ENCODE data around the gene CXCL10. TPM values are rescaled to one million over a fixed set of nuclear protein-coding genes. Genes with fewer than 3 reads are reported as not detected.
"Not testable (repeated sequence)": the region's sequence is repeated elsewhere in the genome, so short reads cannot be mapped to it uniquely, and the experiment has no call there.

CXCL10 gene
- total RNA-seq, 1 experiment from 2014 or later, result 1.0 TPM

DNA sequence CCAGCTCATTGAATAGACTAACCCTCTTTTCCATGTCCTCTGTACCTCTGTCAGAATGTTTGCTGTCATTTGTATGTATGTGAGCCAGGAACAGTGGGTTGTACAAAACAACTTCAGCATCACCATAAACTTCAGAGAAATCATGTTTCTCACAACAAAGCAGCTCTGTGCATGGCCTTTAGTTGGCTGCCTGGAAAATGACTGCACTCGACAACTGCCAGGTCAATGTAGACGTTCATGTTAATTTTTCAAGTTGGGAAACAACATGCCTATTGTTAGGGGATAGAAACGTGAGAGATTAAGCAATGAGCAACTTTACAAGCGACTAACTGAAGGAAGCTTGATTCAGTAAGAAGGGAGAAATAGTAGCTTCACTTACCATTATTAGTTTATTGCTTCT is 30.4 kb upstream of the CXCL10 start:
- H3K27me3 ChIP-seq (replicated peaks; ENCODE audit: insufficient read depth, low read depth, low read length, poor library complexity), result no peaks in the 10 kb centered on the region
- DNase-seq (ENCODE audit: low spot score), result no peak
- H3K9me3 ChIP-seq (ENCODE audit: low read depth, low read length, poor library complexity, severe bottlenecking), result no peaks in the 10 kb centered on the region
- no peaks in the 10 kb centered on the region for H3K4me1 ChIP-seq (ENCODE audit: insufficient read depth, low read length, poor library complexity, severe bottlenecking)
- intact Hi-C loops (cut with micrococcal nuclease; ENCODE audit: unreplicated experiment), result no loop called here
- BruUV-seq (replicated peaks), result no TSS peak
- H3K4me3 ChIP-seq (ENCODE audit: low read depth, low read length, poor library complexity, severe bottlenecking), result no peak overlapping the region
- TF ChIP-seq, protein P1, sequence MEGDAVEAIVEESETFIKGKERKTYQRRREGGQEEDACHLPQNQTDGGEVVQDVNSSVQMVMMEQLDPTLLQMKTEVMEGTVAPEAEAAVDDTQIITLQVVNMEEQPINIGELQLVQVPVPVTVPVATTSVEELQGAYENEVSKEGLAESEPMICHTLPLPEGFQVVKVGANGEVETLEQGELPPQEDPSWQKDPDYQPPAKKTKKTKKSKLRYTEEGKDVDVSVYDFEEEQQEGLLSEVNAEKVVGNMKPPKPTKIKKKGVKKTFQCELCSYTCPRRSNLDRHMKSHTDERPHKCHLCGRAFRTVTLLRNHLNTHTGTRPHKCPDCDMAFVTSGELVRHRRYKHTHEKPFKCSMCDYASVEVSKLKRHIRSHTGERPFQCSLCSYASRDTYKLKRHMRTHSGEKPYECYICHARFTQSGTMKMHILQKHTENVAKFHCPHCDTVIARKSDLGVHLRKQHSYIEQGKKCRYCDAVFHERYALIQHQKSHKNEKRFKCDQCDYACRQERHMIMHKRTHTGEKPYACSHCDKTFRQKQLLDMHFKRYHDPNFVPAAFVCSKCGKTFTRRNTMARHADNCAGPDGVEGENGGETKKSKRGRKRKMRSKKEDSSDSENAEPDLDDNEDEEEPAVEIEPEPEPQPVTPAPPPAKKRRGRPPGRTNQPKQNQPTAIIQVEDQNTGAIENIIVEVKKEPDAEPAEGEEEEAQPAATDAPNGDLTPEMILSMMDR (conservative IDR thresholded peaks at IDR 0.05; ENCODE audit: low read depth, low read length), result no peak
- TF ChIP-seq EZH2 (IDR thresholded peaks at IDR 0.05; ENCODE audit: borderline replicate concordance, low read depth, low read length, poor library complexity, severe bottlenecking), result no peak
- CTCF ChIA-PET, result no interaction called here
- POLR2A ChIA-PET (ENCODE audit: low non-redundant PET), result no interaction called here
- no peak overlapping the region for H3K27ac ChIP-seq (ENCODE audit: low read depth, low read length, poor library complexity, severe bottlenecking)
- H3K36me3 ChIP-seq (ENCODE audit: insufficient read depth, low read length, poor library complexity, severe bottlenecking), result no peaks in the 10 kb centered on the region

DNA sequence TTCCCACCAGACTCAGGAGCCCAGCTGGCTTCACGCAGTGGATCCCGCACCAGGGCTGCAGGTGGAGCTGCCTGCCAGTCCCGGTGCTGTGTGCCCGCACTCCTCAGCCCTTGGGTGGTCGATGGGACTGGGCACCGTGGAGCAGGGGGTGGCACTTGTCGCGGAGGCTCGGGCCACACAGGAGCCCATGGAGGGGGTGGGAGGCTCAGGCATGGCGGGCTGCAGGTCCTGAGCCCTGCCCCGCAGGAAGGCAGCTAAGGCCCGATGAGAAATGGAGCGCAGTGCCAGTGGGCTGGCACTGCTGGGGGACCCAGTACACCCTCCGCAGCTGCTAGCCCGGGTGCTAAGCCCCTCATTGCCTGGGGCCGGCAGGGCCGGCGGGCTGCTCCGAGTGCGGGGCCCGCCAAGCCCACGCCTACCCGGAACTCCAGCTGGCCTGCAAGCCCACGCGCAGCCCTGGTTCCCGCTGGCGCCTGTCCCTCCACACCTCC is 27.3 kb upstream of the CXCL10 start:
- BruUV-seq (replicated peaks); H3K36me3 ChIP-seq (ENCODE audit: insufficient read depth, low read length, poor library complexity, severe bottlenecking); H3K27me3 ChIP-seq (replicated peaks; ENCODE audit: insufficient read depth, low read depth, low read length, poor library complexity); H3K4me1 ChIP-seq (ENCODE audit: insufficient read depth, low read length, poor library complexity, severe bottlenecking); POLR2A ChIA-PET (ENCODE audit: low non-redundant PET); H3K9me3 ChIP-seq (ENCODE audit: low read depth, low read length, poor library complexity, severe bottlenecking); DNase-seq (ENCODE audit: low spot score); intact Hi-C loops (cut with micrococcal nuclease; ENCODE audit: unreplicated experiment); CTCF ChIA-PET; H3K4me3 ChIP-seq (ENCODE audit: low read depth, low read length, poor library complexity, severe bottlenecking); H3K27ac ChIP-seq (ENCODE audit: low read depth, low read length, poor library complexity, severe bottlenecking): not testable (repeated sequence)

DNA sequence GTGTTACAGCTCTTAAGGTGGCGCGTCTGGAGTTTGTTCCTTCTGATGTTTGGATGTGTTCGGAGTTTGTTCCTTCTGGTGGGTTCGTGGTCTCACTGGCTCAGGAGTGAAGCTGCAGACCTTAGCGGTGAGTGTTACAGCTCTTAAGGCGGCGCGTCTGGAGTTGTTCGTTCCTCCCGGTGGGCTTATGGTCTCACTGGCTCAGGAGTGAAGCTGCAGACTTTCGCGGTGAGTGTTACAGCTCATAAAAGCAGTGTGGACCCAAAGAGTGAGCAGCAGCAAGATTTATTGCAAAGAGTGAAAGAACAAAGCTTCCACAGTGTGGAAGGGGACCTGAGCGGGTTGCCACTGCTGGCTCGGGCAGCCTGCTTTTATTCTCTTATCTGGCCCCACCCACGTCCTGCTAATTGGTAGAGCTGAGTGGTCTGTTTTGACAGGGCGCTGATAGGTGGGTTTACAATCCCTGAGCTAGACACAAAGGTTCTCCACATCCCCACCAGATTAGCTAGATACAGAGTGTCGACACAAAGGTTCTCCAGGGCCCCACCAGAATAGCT is 26.6 kb upstream of the CXCL10 start:
- POLR2A ChIA-PET (ENCODE audit: low non-redundant PET); H3K4me1 ChIP-seq (ENCODE audit: insufficient read depth, low read length, poor library complexity, severe bottlenecking); intact Hi-C loops (cut with micrococcal nuclease; ENCODE audit: unreplicated experiment); CTCF ChIA-PET; DNase-seq (ENCODE audit: low spot score); H3K36me3 ChIP-seq (ENCODE audit: insufficient read depth, low read length, poor library complexity, severe bottlenecking); H3K4me3 ChIP-seq (ENCODE audit: low read depth, low read length, poor library complexity, severe bottlenecking); H3K27me3 ChIP-seq (replicated peaks; ENCODE audit: insufficient read depth, low read depth, low read length, poor library complexity); H3K27ac ChIP-seq (ENCODE audit: low read depth, low read length, poor library complexity, severe bottlenecking); BruUV-seq (replicated peaks); H3K9me3 ChIP-seq (ENCODE audit: low read depth, low read length, poor library complexity, severe bottlenecking): not testable (repeated sequence)

- H3K9me3 ChIP-seq (ENCODE audit: low read depth, low read length, poor library complexity, severe bottlenecking); H3K4me1 ChIP-seq (ENCODE audit: insufficient read depth, low read length, poor library complexity, severe bottlenecking); H3K36me3 ChIP-seq (ENCODE audit: insufficient read depth, low read length, poor library complexity, severe bottlenecking); H3K4me3 ChIP-seq (ENCODE audit: low read depth, low read length, poor library complexity, severe bottlenecking); H3K27ac ChIP-seq (ENCODE audit: low read depth, low read length, poor library complexity, severe bottlenecking); BruUV-seq (replicated peaks); H3K27me3 ChIP-seq (replicated peaks; ENCODE audit: insufficient read depth, low read depth, low read length, poor library complexity); intact Hi-C loops (cut with micrococcal nuclease; ENCODE audit: unreplicated experiment); POLR2A ChIA-PET (ENCODE audit: low non-redundant PET); DNase-seq (ENCODE audit: low spot score); CTCF ChIA-PET: not testable (repeated sequence)
Measured at GRCh38 chr4:76044686-76045085, 21.4 kb upstream of the CXCL10 start.

- H3K4me3 ChIP-seq (ENCODE audit: low read depth, low read length, poor library complexity, severe bottlenecking); H3K27me3 ChIP-seq (replicated peaks; ENCODE audit: insufficient read depth, low read depth, low read length, poor library complexity); H3K4me1 ChIP-seq (ENCODE audit: insufficient read depth, low read length, poor library complexity, severe bottlenecking); intact Hi-C loops (cut with micrococcal nuclease; ENCODE audit: unreplicated experiment); H3K9me3 ChIP-seq (ENCODE audit: low read depth, low read length, poor library complexity, severe bottlenecking); CTCF ChIA-PET; DNase-seq (ENCODE audit: low spot score); BruUV-seq (replicated peaks); H3K27ac ChIP-seq (ENCODE audit: low read depth, low read length, poor library complexity, severe bottlenecking); H3K36me3 ChIP-seq (ENCODE audit: insufficient read depth, low read length, poor library complexity, severe bottlenecking): not testable (repeated sequence)
- POLR2A ChIA-PET (ENCODE audit: low non-redundant PET), result interaction anchor here (0.6 kb wide), 1 partner anchor 58 kb away, joined by 3 read pairs; no protein-coding TSS in a partner anchor
Measured at GRCh38 chr4:76043306-76043705, 20.0 kb upstream of the CXCL10 start.

- DNase-seq (ENCODE audit: low spot score); POLR2A ChIA-PET (ENCODE audit: low non-redundant PET); H3K9me3 ChIP-seq (ENCODE audit: low read depth, low read length, poor library complexity, severe bottlenecking); H3K36me3 ChIP-seq (ENCODE audit: insufficient read depth, low read length, poor library complexity, severe bottlenecking); H3K27me3 ChIP-seq (replicated peaks; ENCODE audit: insufficient read depth, low read depth, low read length, poor library complexity); intact Hi-C loops (cut with micrococcal nuclease; ENCODE audit: unreplicated experiment); H3K4me1 ChIP-seq (ENCODE audit: insufficient read depth, low read length, poor library complexity, severe bottlenecking); H3K4me3 ChIP-seq (ENCODE audit: low read depth, low read length, poor library complexity, severe bottlenecking); H3K27ac ChIP-seq (ENCODE audit: low read depth, low read length, poor library complexity, severe bottlenecking); CTCF ChIA-PET; BruUV-seq (replicated peaks): not testable (repeated sequence)
Measured at GRCh38 chr4:76042241-76042998, 19.1 kb upstream of the CXCL10 start.
